ENCODE measurements around the gene MRPS33.
"Not testable (repeated sequence)": the region's sequence is repeated elsewhere in the genome, so short reads cannot be mapped to it uniquely, and the experiment has no call there.

Gene MRPS33

DNA sequence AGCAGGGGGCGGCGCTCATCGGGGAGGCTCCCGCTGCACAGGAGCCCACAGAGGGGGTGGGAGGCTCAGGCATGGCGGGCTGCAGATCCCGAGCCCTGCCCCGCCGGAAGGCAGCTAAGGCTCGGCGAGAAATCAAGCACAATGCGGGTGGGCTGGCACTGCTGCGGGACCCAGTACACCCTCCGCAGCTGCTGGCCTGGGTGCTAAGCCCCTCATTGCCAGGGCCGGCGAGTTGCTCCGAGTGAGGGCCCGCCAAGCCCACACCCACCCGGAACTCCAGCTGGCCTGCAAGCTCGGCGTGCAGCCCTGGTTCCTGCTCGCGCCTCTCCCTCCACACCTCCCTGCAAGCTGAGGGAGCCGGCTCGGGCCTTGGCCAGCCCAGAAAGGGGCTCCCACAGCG is 57.8 kb downstream of the MRPS33 start:
- H3K9me3 ChIP-seq (ENCODE audit: control insufficient read depth, low read length); H3K36me3 ChIP-seq (ENCODE audit: control insufficient read depth, insufficient read depth, low read length); H3K4me1 ChIP-seq (ENCODE audit: control insufficient read depth, insufficient read depth, low read length, poor library complexity, severe bottlenecking); H3K27ac ChIP-seq (ENCODE audit: insufficient read depth, low read length, poor library complexity, severe bottlenecking); H3K4me3 ChIP-seq (ENCODE audit: insufficient read depth, low read depth, low read length, poor library complexity, severe bottlenecking); H3K27me3 ChIP-seq (replicated peaks; ENCODE audit: control insufficient read depth, insufficient read depth, low read length, poor library complexity, severe bottlenecking); DNase-seq: not testable (repeated sequence)

All from effector memory CD4-positive, alpha-beta T cell (primary cell).